H1 (cell line): ENCODE results near the gene DNAJB13. TPM values are rescaled to one million over a fixed set of nuclear protein-coding genes. Genes with fewer than 3 reads are reported as not detected.
"Not testable (repeated sequence)": the region's sequence is repeated elsewhere in the genome, so short reads cannot be mapped to it uniquely, and the experiment has no call there.

Experiments
- CTCF ChIA-PET: fragments of 300-600 bp; sonication (Branson Sonifier 250); formaldehyde crosslinking; loops from one replicate; lab custom pipeline; 2021; ENCODE audit not compliant: partially characterized antibody; lab: Charles Lee
- POLR2A ChIA-PET: fragments of 300-600 bp; sonication (Branson Sonifier 250); formaldehyde crosslinking; loops from one replicate; lab custom pipeline; 2021; ENCODE audit warnings: inconsistent platforms; ENCODE audit not compliant: partially characterized antibody; lab: Charles Lee
- DNase-seq, 2 experiments: peaks; one replicate each; pipeline versions ENCODE4 v3.0.0 to v3.0.0-alpha.2; 2010 to 2022; ENCODE audit warnings: low spot score in 2 of 2, low read depth in 1 of 2, mixed read lengths in 1 of 2
- FAIRE-seq: peaks from 2 replicates; lab custom pipeline; 2011; peaks lifted over from hg19 to GRCh38; lab: Jason Lieb, UNC
- H2AFZ ChIP-seq: 2 replicates; pipeline ENCODE4 v1.8.1; 2012; ENCODE audit warnings: low read length, inconsistent platforms
- H2AK5ac ChIP-seq: 2 replicates; pipeline ENCODE4 v1.6.1; 2013; ENCODE audit warnings: low read depth, low read length
- H2BK120ac ChIP-seq: replicated peaks from 2 replicates; pipeline ENCODE3; 2013; ENCODE audit warnings: low read depth, low read length, inconsistent platforms
- H2BK12ac ChIP-seq: 2 replicates; pipeline ENCODE4 v1.6.1; 2013; ENCODE audit warnings: low read depth, low read length
- H2BK15ac ChIP-seq: 2 replicates; pipeline ENCODE4 v1.6.1; 2013; ENCODE audit warnings: low read length
- H2BK20ac ChIP-seq: 2 replicates; pipeline ENCODE4 v1.6.1; 2013; ENCODE audit warnings: low read length
- H2BK5ac ChIP-seq: 2 replicates; pipeline ENCODE4 v1.6.1; 2013; ENCODE audit warnings: low read depth, low read length
- H3K14ac ChIP-seq: 2 replicates; pipeline ENCODE4 v1.6.1; 2013; ENCODE audit warnings: inconsistent platforms; ENCODE audit not compliant: insufficient read length
- H3K18ac ChIP-seq: 2 replicates; pipeline ENCODE4 v1.6.1; 2013; ENCODE audit warnings: low read length; ENCODE audit errors: extremely low read depth
- H3K23ac ChIP-seq: 2 replicates; pipeline ENCODE4 v1.6.1; 2013; ENCODE audit warnings: inconsistent platforms; ENCODE audit not compliant: insufficient read length
- H3K23me2 ChIP-seq: 2 replicates; pipeline ENCODE4 v1.6.1; 2013; ENCODE audit warnings: low read depth, low read length
- H3K27ac ChIP-seq: 2 replicates; pipeline ENCODE4 v1.6.1; 2011; ENCODE audit warnings: low read depth, low read length, inconsistent platforms
- H3K27me3 ChIP-seq, 4 experiments: replicated peaks in 1 of 4; 1 replicate in 1 of 4; 2 replicates in 3 of 4; pipeline versions ENCODE4 v1.6.1 to v1.8.1; 2011 to 2013; ENCODE audit warnings: low read length in 3 of 4, mild to moderate bottlenecking in 3 of 4, inconsistent platforms in 2 of 4, mixed read lengths in 2 of 4, moderate library complexity in 1 of 4; ENCODE audit not compliant: control insufficient read depth in 3 of 4, insufficient read depth in 3 of 4; ENCODE audit errors: extremely low read depth in 1 of 4
- H3K36me3 ChIP-seq, 4 experiments: 2 replicates each; pipeline versions ENCODE4 v1.6.1 to v1.8.1; 2011 to 2013; ENCODE audit warnings: mild to moderate bottlenecking in 4 of 4, low read length in 3 of 4, moderate library complexity in 2 of 4, control low read depth in 1 of 4, inconsistent platforms in 1 of 4; ENCODE audit not compliant: insufficient read depth in 4 of 4, control insufficient read depth in 2 of 4
- H3K4ac ChIP-seq: replicated peaks from 2 replicates; pipeline ENCODE3; 2013; ENCODE audit warnings: low read length, low read depth, mixed read lengths, inconsistent platforms; ENCODE audit not compliant: insufficient read length
- H3K4me1 ChIP-seq, 4 experiments: replicated peaks in 1 of 4; 1 replicate in 1 of 4; 2 replicates in 3 of 4; pipeline versions ENCODE4 v1.6.1 to v1.8.1; 2011 to 2013; ENCODE audit warnings: low read length in 3 of 4, inconsistent platforms in 2 of 4, mixed read lengths in 1 of 4; ENCODE audit not compliant: insufficient read depth in 4 of 4, control insufficient read depth in 3 of 4
- H3K4me2 ChIP-seq, 2 experiments: 2 replicates each; pipeline versions ENCODE4 v1.6.1 to v1.8.1; 2011 to 2013; ENCODE audit warnings: low read depth in 2 of 2, low read length in 2 of 2, control low read depth in 1 of 2, inconsistent platforms in 1 of 2, mild to moderate bottlenecking in 1 of 2; ENCODE audit not compliant: insufficient read depth in 1 of 2
- H3K4me3 ChIP-seq, 4 experiments: fragments of 200-600, 300-600 bp in 1 of 4; sonication (generic), shearing (Covaris generic), sonication (Bioruptor Twin) in 1 of 4; 2 replicates each; pipeline versions ENCODE4 v1.5.1 to v1.8.1; 2011 to 2016; ENCODE audit warnings: low read length in 4 of 4, low read depth in 3 of 4, control low read depth in 2 of 4, inconsistent platforms in 2 of 4, mild to moderate bottlenecking in 2 of 4, mixed read lengths in 1 of 4, moderate library complexity in 1 of 4; ENCODE audit not compliant: insufficient read depth in 2 of 4; ENCODE audit errors: extremely low read depth in 1 of 4
- H3K56ac ChIP-seq: replicated peaks from 2 replicates; pipeline ENCODE3; 2013; ENCODE audit warnings: low read depth, mild to moderate bottlenecking, mixed read lengths, low read length, inconsistent platforms; ENCODE audit not compliant: insufficient read length
- H3K79me1 ChIP-seq: 2 replicates; pipeline ENCODE4 v1.6.1; 2013; ENCODE audit warnings: low read depth, low read length, control low read depth
- H3K79me2 ChIP-seq, 2 experiments: 2 replicates each; pipeline versions ENCODE4 v1.6.1 to v1.8.1; 2012 to 2013; ENCODE audit warnings: low read length in 2 of 2, mild to moderate bottlenecking in 2 of 2, inconsistent platforms in 1 of 2; ENCODE audit not compliant: insufficient read depth in 2 of 2, control insufficient read depth in 1 of 2
- H3K9ac ChIP-seq, 4 experiments: replicated peaks in 1 of 4; 1 replicate in 1 of 4; 2 replicates in 3 of 4; pipeline versions ENCODE4 v1.6.1 to v1.8.1; 2011 to 2013; ENCODE audit warnings: low read depth in 3 of 4, low read length in 3 of 4, control low read depth in 2 of 4, mild to moderate bottlenecking in 2 of 4, moderate library complexity in 2 of 4, inconsistent platforms in 1 of 4; ENCODE audit errors: extremely low read depth in 1 of 4
- H3K9me3 ChIP-seq, 2 experiments: 2 replicates each; pipeline versions ENCODE4 v1.6.1 to v1.8.1; 2012 to 2013; ENCODE audit warnings: mild to moderate bottlenecking in 2 of 2, moderate library complexity in 2 of 2, control low read depth in 1 of 2, inconsistent platforms in 1 of 2, low read depth in 1 of 2, low read length in 1 of 2, mixed read lengths in 1 of 2; ENCODE audit not compliant: insufficient read depth in 2 of 2
- H4K20me1 ChIP-seq, 2 experiments: replicated peaks in 1 of 2; 2 replicates each; pipeline versions ENCODE3 to v1.8.1; 2011 to 2013; ENCODE audit warnings: inconsistent platforms in 2 of 2, low read length in 2 of 2, mild to moderate bottlenecking in 1 of 2; ENCODE audit not compliant: insufficient read depth in 2 of 2, control insufficient read depth in 1 of 2
- H4K5ac ChIP-seq: 2 replicates; pipeline ENCODE4 v1.6.1; 2013; ENCODE audit warnings: low read length, low read depth, mixed read lengths, inconsistent platforms; ENCODE audit not compliant: insufficient read length
- H4K8ac ChIP-seq: 2 replicates; pipeline ENCODE4 v1.8.0; 2013; ENCODE audit warnings: mild to moderate bottlenecking, moderate library complexity, low read length, inconsistent platforms; ENCODE audit not compliant: insufficient read depth; ENCODE audit errors: extremely low read depth
- H4K91ac ChIP-seq: replicated peaks from 2 replicates; pipeline ENCODE3; 2013; ENCODE audit warnings: low read length, mixed read lengths, inconsistent platforms; ENCODE audit not compliant: insufficient read length
- WGBS, 2 experiments: shearing (Covaris generic) in 1 of 2; methylation state at CpG; one replicate each; pipeline versions ENCODE4 v1.1.6 to v1.1.7; 2013 to 2015; ENCODE audit warnings: low lambda C conversion rate in 2 of 2, mixed read lengths in 2 of 2, inconsistent platforms in 1 of 2, low coverage in 1 of 2, missing lambda C conversion rate in 1 of 2; ENCODE audit not compliant: insufficient replicate concordance in 2 of 2, insufficient coverage in 1 of 2, insufficient read length in 1 of 2; ENCODE audit errors: extremely low coverage in 1 of 2, missing lambda C conversion rate in 1 of 2; 5-methylcytosine and 5-hydroxymethylcytosine counted together
- polyA plus RNA-seq, 7 experiments: library from polyadenylated mRNA; depleted of rRNA in 3 of 7; stranded (reverse) in 5 of 7; unstranded in 2 of 7; fragments of >200 nt in 5 of 7; fragments of 200-250 nt in 2 of 7; gene quantifications; 1 replicate in 5 of 7; 2 replicates in 1 of 7; 4 replicates in 1 of 7; pipeline versions ENCODE4 v1.2.1 to v1.2.3, GENCODE V29; 2011 to 2013; ENCODE audit warnings: missing spikeins in 2 of 7, mixed read lengths in 2 of 7
- total RNA-seq: library from RNA; stranded (reverse); fragmentation: NEBNext Ultra II Directional; extraction: Animal tissue kit (Norgen Biotek cat#: 25700); gene quantifications from 2 replicates; pipeline ENCODE4 v1.2.1, GENCODE V29; 2021

The DNAJB13 gene
- total and polyA plus RNA-seq, 2 of the 8 experiments (the other 6 are each of a cell fraction or from before 2014, with no cell fraction given), result 0.27 TPM; not detected in 1

GRCh38 chr11:73936047-73936446, 14.8 kb upstream of the DNAJB13 start:
- H3K4ac ChIP-seq, H4K5ac ChIP-seq, H3K9ac ChIP-seq, H4K91ac ChIP-seq, POLR2A ChIA-PET, H3K4me1 ChIP-seq, H3K27me3 ChIP-seq, H2BK12ac ChIP-seq, H3K27ac ChIP-seq, H3K56ac ChIP-seq, CTCF ChIA-PET, H3K23me2 ChIP-seq, H3K4me3 ChIP-seq, H3K36me3 ChIP-seq, H3K79me1 ChIP-seq, H2BK5ac ChIP-seq, H2BK15ac ChIP-seq, H3K18ac ChIP-seq, H2BK120ac ChIP-seq, H3K23ac ChIP-seq, FAIRE-seq, H4K8ac ChIP-seq, DNase-seq, H4K20me1 ChIP-seq, H3K14ac ChIP-seq, H2AK5ac ChIP-seq, H3K4me2 ChIP-seq, H2AFZ ChIP-seq, H3K79me2 ChIP-seq, H2BK20ac ChIP-seq: not testable (repeated sequence)
- 100% methylated on average over 6 of the region's 25 CpGs; no CpG with 5 or more reads in 1 of the 2 experiments for WGBS, 2 experiments
- H3K9me3 ChIP-seq, result peaks cover 17 to 35% of the 10 kb centered on the region in 2 experiments; a peak in 3 of 4 replicates
